Measurements from ENCODE around the gene PREPL. TPM values are rescaled to one million over a fixed set of nuclear protein-coding genes. Genes with fewer than 3 reads are reported as not detected.

The PREPL gene
- total and polyA plus RNA-seq, 2 experiments from 2014 or later: 16.5 to 49.0 TPM

GRCh38 chr2:44349506-44349905 lies 11.8 kb downstream of the PREPL start:
- Histone ChIP-seq H3K79me2 (replicated peaks; ENCODE audit: insufficient read depth) (no peaks in the 10 kb centered on the region; the same call in 1 of the 2 replicates), H3K27me3 (ENCODE audit: insufficient read depth) (no peaks in the 10 kb centered on the region), H3K4me2 (no peak overlapping the region), H3K36me3 (ENCODE audit: insufficient read depth) (no peaks in the 10 kb centered on the region), H3F3A (replicated peaks; ENCODE audit: low read depth) (no peaks in the 10 kb centered on the region), H3K9me2 (ENCODE audit: insufficient read depth) (no peaks in the 10 kb centered on the region), H4K20me1 (replicated peaks; ENCODE audit: insufficient read depth) (no peaks in the 10 kb centered on the region; the same call in 1 of the 2 replicates), H3K4me1 (ENCODE audit: insufficient read depth) (no peaks in the 10 kb centered on the region; the same call in 1 of the 2 replicates), H3K4me3 (no peak overlapping the region), H3K27ac (ENCODE audit: low read depth) (no peak overlapping the region), H2AFZ (no peak overlapping the region)
- H3K9me3 Mint-ChIP-seq: no peaks in the 10 kb centered on the region
- H3K4me1 Mint-ChIP-seq: peaks cover 13% of the 10 kb centered on the region
- no peak overlapping the region for H3K4me3 Mint-ChIP-seq
- no peaks in the 10 kb centered on the region for H3K36me3 Mint-ChIP-seq (ENCODE audit: low read depth)
- DNase-seq (ENCODE audit: low spot score): no peak
- no peak overlapping the region for H3K27ac Mint-ChIP-seq
- H3K27me3 Mint-ChIP-seq (ENCODE audit: insufficient read depth, low read depth, poor library complexity): peaks cover 1% of the 10 kb centered on the region
- no peak for ATAC-seq
- no peak for TF ChIP-seq EZH2 (IDR thresholded peaks at IDR 0.05; ENCODE audit: low read depth, unreplicated experiment)
- no peak for TF ChIP-seq NANOG (IDR thresholded peaks at IDR 0.05; ENCODE audit: borderline replicate concordance)
- TF ChIP-seq STAT1 (IDR thresholded peaks at IDR 0.05; ENCODE audit: unreplicated experiment): no peak
- no peak for TF ChIP-seq EZH2phosphoT487 (IDR thresholded peaks at IDR 0.05; ENCODE audit: unreplicated experiment)
- no peak for TF ChIP-seq POLR2AphosphoS5 (IDR thresholded peaks at IDR 0.05; ENCODE audit: low read depth)
- no peak for TF ChIP-seq JUNB (IDR thresholded peaks at IDR 0.05; ENCODE audit: unreplicated experiment)
- TF ChIP-seq CREB1 (CRISPR knock-in tag; IDR thresholded peaks at IDR 0.05; ENCODE audit: low read depth): no peak
- TF ChIP-seq CTCF (conservative IDR thresholded peaks at IDR 0.05; ENCODE audit: low read depth in 2 of 2): no peak

GRCh38 chr2:44348400-44348799 lies 12.9 kb downstream of the PREPL start:
- Mint-ChIP-seq H3K9me3 (no peaks in the 10 kb centered on the region), H3K27ac (no peak overlapping the region), H3K4me1 (peaks cover 13% of the 10 kb centered on the region), H3K36me3 (ENCODE audit: low read depth) (no peaks in the 10 kb centered on the region), H3K4me3 (no peak overlapping the region), H3K27me3 (ENCODE audit: insufficient read depth, low read depth, poor library complexity) (peaks cover 1% of the 10 kb centered on the region)
- ATAC-seq (no peak), DNase-seq (ENCODE audit: low spot score) (no peak)
- H3K36me3 ChIP-seq (ENCODE audit: insufficient read depth): no peaks in the 10 kb centered on the region; the same call in 1 of the 2 replicates
- H3K4me1 ChIP-seq (ENCODE audit: insufficient read depth): no peaks in the 10 kb centered on the region; the same call in 1 of the 2 replicates
- H3K4me3 ChIP-seq: no peak overlapping the region
- no peaks in the 10 kb centered on the region; the same call in 1 of the 2 replicates for H4K20me1 ChIP-seq (replicated peaks; ENCODE audit: insufficient read depth)
- no peak overlapping the region for H3K27ac ChIP-seq (ENCODE audit: low read depth)
- H3K9me2 ChIP-seq (ENCODE audit: insufficient read depth): no peaks in the 10 kb centered on the region
- no peaks in the 10 kb centered on the region for H3F3A ChIP-seq (replicated peaks; ENCODE audit: low read depth)
- no peak overlapping the region for H2AFZ ChIP-seq
- no peaks in the 10 kb centered on the region; the same call in 1 of the 2 replicates for H3K79me2 ChIP-seq (replicated peaks; ENCODE audit: insufficient read depth)
- no peak overlapping the region for H3K4me2 ChIP-seq
- H3K27me3 ChIP-seq (ENCODE audit: insufficient read depth): no peaks in the 10 kb centered on the region
- TF ChIP-seq REST (IDR thresholded peaks at IDR 0.05; ENCODE audit: unreplicated experiment): no peak
- TF ChIP-seq, protein P1, sequence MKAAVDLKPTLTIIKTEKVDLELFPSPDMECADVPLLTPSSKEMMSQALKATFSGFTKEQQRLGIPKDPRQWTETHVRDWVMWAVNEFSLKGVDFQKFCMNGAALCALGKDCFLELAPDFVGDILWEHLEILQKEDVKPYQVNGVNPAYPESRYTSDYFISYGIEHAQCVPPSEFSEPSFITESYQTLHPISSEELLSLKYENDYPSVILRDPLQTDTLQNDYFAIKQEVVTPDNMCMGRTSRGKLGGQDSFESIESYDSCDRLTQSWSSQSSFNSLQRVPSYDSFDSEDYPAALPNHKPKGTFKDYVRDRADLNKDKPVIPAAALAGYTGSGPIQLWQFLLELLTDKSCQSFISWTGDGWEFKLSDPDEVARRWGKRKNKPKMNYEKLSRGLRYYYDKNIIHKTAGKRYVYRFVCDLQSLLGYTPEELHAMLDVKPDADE (IDR thresholded peaks at IDR 0.05): no peak
- no peak for TF ChIP-seq EZH2 (IDR thresholded peaks at IDR 0.05; ENCODE audit: low read depth, unreplicated experiment)
- TF ChIP-seq ZNF331 (CRISPR knock-in tag; IDR thresholded peaks at IDR 0.05; ENCODE audit: low read depth): no peak
- TF ChIP-seq ZNF114 (CRISPR knock-in tag; IDR thresholded peaks at IDR 0.05): no peak
- no peak for TF ChIP-seq POLR2AphosphoS5 (IDR thresholded peaks at IDR 0.05; ENCODE audit: low read depth)
- TF ChIP-seq STAT1 (IDR thresholded peaks at IDR 0.05; ENCODE audit: unreplicated experiment): no peak
- TF ChIP-seq NANOG (IDR thresholded peaks at IDR 0.05; ENCODE audit: borderline replicate concordance): no peak
- TF ChIP-seq CTCF (conservative IDR thresholded peaks at IDR 0.05; ENCODE audit: low read depth in 2 of 2): no peak
- no peak for TF ChIP-seq EZH2phosphoT487 (IDR thresholded peaks at IDR 0.05; ENCODE audit: unreplicated experiment)
- no peak for TF ChIP-seq JUNB (IDR thresholded peaks at IDR 0.05; ENCODE audit: unreplicated experiment)
